HepG2 (cell line): Measurements from ENCODE around the gene CTDP1. TPM values are rescaled to one million over a fixed set of nuclear protein-coding genes. Genes with fewer than 3 reads are reported as not detected.
A peak's percentile ranks its signal among the peaks of the same experiment; 100 is the strongest.

ENCODE experiments used
- AGO1 ChIP-seq: fragments of 200-400 bp; formaldehyde crosslinking; IDR thresholded peaks from 2 replicates; pipeline ENCODE4 v1.6.1; 2017; ENCODE audit warnings: mild to moderate bottlenecking, low read depth, low read length, moderate library complexity; ENCODE audit not compliant: poor library complexity, severe bottlenecking
- ASH2L ChIP-seq: fragments of 300-600, 200-600 bp; sonication (generic); IDR thresholded peaks from 2 replicates; pipeline ENCODE4 v1.7.0; 2017; ENCODE audit warnings: low read depth, mild to moderate bottlenecking, moderate library complexity, mixed read lengths, low read length; ENCODE audit not compliant: insufficient read length
- ATF3 ChIP-seq: sonication (generic); formaldehyde crosslinking; IDR thresholded peaks from 2 replicates; pipeline ENCODE4 v1.4.0; 2020; ENCODE audit warnings: missing genetic modification reagents
- GPN1 ChIP-seq: sonication (generic); formaldehyde crosslinking; IDR thresholded peaks from 2 replicates; pipeline ENCODE4 v1.5.1; 2020; ENCODE audit warnings: missing genetic modification reagents, borderline replicate concordance
- HHEX ChIP-seq: IDR thresholded peaks from 2 replicates; pipeline ENCODE4 v1.6.1; 2016; ENCODE audit warnings: control low read depth
- LRRFIP1 ChIP-seq: sonication (generic); formaldehyde crosslinking; conservative IDR thresholded peaks from 2 replicates; pipeline ENCODE4 v1.4.0; 2020; ENCODE audit warnings: missing genetic modification reagents
- MED8 ChIP-seq: sonication (generic); formaldehyde crosslinking; IDR thresholded peaks from 2 replicates; pipeline ENCODE4 v1.8.1; 2023; ENCODE audit warnings: mild to moderate bottlenecking, missing genetic modification reagents; ENCODE audit not compliant: insufficient replicate concordance
- PHB2 ChIP-seq: fragments of 450-650 bp; IDR thresholded peaks from 2 replicates; pipeline ENCODE4 v1.6.1; 2018; ENCODE audit not compliant: partially characterized antibody
- SAP130 ChIP-seq: IDR thresholded peaks from 2 replicates; pipeline ENCODE4 v1.6.1; 2016; ENCODE audit warnings: low read depth
- SRSF9 ChIP-seq: fragments of 200-400 bp; formaldehyde crosslinking; IDR thresholded peaks from 2 replicates; pipeline ENCODE4 v1.6.1; 2018; ENCODE audit warnings: borderline replicate concordance, mild to moderate bottlenecking, low read depth, low read length; ENCODE audit not compliant: insufficient read depth, poor library complexity, severe bottlenecking
- TAF15 ChIP-seq: fragments of 200-400 bp; formaldehyde crosslinking; IDR thresholded peaks from one replicate; pipeline ENCODE4 v1.6.1; 2018; ENCODE audit warnings: mild to moderate bottlenecking, low read depth, low read length; ENCODE audit not compliant: poor library complexity, severe bottlenecking
- TIGD3 ChIP-seq: sonication (generic); formaldehyde crosslinking; IDR thresholded peaks from 2 replicates; pipeline ENCODE4 v1.5.1; 2020; ENCODE audit warnings: mild to moderate bottlenecking, missing genetic modification reagents, borderline replicate concordance
- ZFX ChIP-seq: sonication (generic); formaldehyde crosslinking; IDR thresholded peaks from 2 replicates; pipeline ENCODE4 v1.4.0; 2020; ENCODE audit warnings: mild to moderate bottlenecking, low read depth, missing genetic modification reagents, moderate library complexity
- ZNF18 ChIP-seq: sonication (generic); formaldehyde crosslinking; IDR thresholded peaks from 2 replicates; pipeline ENCODE4 v1.8.0; 2022; ENCODE audit warnings: mild to moderate bottlenecking, missing genetic modification reagents; ENCODE audit not compliant: insufficient replicate concordance
- ZNF180 ChIP-seq: sonication (generic); formaldehyde crosslinking; IDR thresholded peaks from 2 replicates; pipeline ENCODE4 v1.4.0; 2020; ENCODE audit warnings: low read depth, missing genetic modification reagents, borderline replicate concordance
- ZNF276 ChIP-seq: sonication (generic); formaldehyde crosslinking; IDR thresholded peaks from 2 replicates; pipeline ENCODE4 v1.4.0; 2020; ENCODE audit warnings: mild to moderate bottlenecking, low read depth, missing genetic modification reagents
- polyA plus RNA-seq, 8 experiments: library from polyadenylated mRNA; depleted of rRNA in 3 of 8; stranded (reverse) in 7 of 8; unstranded in 1 of 8; fragments of >200 nt; fragmentation: Illumina TruSeq in 4 of 8; extraction: Trizol in 4 of 8; gene quantifications; 2 replicates each; pipeline versions ENCODE4 v1.2.1 to v1.2.3, GENCODE V29; 2011 to 2016; ENCODE audit warnings: low read depth in 4 of 8, missing spikeins in 1 of 8, mixed read lengths in 1 of 8; ENCODE audit not compliant: insufficient read depth in 1 of 8
- total RNA-seq, 5 experiments: library from RNA; depleted of rRNA; stranded (reverse); fragments of >200 nt; fragmentation: Illumina TruSeq; extraction: Trizol; gene quantifications; 2 replicates each; pipeline ENCODE4 v1.2.3, GENCODE V29; 2016; ENCODE audit warnings: low read depth in 1 of 5

Gene CTDP1
- total and polyA plus RNA-seq, 2 of the 13 experiments (the other 11 are each of a cell fraction or from before 2014, with no cell fraction given), result 6.9 to 11.0 TPM

GRCh38 chr18:79795446-79795845 is 115.8 kb downstream of the CTDP1 start (continued):
- TF ChIP-seq ZNF276 (CRISPR knock-in tag) (no peak), ASH2L (no peak), LRRFIP1 (CRISPR knock-in tag) (no peak), ATF3 (CRISPR knock-in tag) (no peak), SRSF9 (no peak), GPN1 (CRISPR knock-in tag) (no peak), HHEX (CRISPR knock-in tag) (no peak; the same call in 1 of the 2 replicates), TIGD3 (CRISPR knock-in tag) (no peak), ZNF18 (CRISPR knock-in tag) (peak; percentile 99), PHB2 (no peak), ZNF180 (no peak), AGO1 (no peak), ZFX (peak; percentile 49; the same call in 1 of the 2 replicates), MED8 (CRISPR knock-in tag) (no peak), SAP130 (CRISPR knock-in tag) (peak; percentile 65), TAF15 (no peak)
